CD4-positive, alpha-beta T cell treated with Interferon gamma for 1 hour (primary cell): ENCODE measurements around the gene RIPOR3.
"Not testable (repeated sequence)": the region's sequence is repeated elsewhere in the genome, so short reads cannot be mapped to it uniquely, and the experiment has no call there.

Source experiments
- DNase-seq: peaks from one replicate; pipeline ENCODE4 v3.0.0-alpha.2; 2020

RIPOR3 gene

DNA sequence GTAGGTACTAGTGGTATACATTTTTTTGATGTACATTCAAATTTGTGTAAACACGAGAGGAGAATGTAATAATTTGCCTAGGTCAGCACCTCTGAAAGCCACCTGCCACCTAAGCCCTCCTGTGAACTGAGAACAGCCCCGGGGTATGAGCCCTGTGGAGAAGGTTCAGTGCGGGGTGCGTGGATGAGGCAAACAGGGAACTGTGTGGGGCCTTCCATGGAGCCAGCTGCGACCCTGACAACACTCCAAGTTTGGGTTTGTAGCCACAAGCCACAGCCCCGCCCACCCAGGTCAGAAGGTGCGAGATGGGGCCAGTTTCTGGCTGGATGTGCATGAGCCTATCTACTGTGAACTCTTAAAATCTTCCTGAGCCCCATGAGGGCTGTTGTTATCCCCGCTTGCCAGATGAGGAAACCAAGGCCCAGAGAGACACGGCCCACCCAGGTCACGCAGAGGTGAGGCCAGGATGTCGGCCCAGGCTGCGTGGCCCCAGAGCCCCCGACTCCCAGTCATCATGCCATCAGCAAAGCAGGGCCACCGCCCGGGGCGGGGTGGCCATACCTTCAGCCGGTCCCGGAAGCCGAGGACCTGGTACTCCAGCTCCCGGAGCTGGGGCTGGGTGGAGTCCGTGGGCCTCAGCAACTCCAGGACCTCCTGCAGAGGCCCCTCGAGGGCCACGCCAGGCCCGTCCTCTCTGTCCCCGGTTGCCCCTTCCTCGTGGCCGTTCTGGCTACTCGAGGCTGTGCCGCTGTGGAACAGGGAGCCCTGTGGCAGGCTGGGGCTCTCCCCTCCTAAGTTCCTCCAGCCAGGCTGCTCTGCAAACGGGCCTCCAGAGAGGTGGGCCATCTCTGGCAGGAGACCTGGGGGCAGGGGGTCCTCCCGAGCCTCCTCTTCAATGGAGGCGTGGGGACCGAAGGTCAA is 89.6 kb downstream of the RIPOR3 start:
- DNase-seq = no peak

- DNase-seq = no peak
These were observed 91.0 kb downstream of the RIPOR3 start for GRCh38 chr20:50600281-50600895.

- not testable (repeated sequence) for DNase-seq
These were observed 92.6 kb downstream of the RIPOR3 start for GRCh38 chr20:50598768-50599167.

DNA sequence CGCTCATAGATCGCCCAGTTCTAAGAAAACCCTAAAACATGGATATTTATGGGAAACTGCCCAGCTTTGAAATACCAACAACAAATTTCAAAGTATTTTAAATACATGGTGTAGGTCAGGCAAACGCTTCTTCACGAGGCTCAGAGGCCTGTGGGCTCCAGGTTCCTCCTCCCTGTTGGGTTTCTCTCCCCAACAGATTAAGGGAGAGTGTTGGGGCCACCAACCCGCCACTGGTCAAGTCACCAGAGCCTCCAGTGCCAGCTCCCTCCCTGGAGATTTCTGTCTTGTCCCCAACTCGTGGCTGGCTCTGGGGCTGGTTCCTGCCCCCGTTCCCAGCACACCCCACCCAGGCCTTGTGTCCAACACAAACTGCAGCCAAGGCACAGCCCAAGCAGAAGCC is 93.3 kb downstream of the RIPOR3 start:
- DNase-seq = no peak

DNA sequence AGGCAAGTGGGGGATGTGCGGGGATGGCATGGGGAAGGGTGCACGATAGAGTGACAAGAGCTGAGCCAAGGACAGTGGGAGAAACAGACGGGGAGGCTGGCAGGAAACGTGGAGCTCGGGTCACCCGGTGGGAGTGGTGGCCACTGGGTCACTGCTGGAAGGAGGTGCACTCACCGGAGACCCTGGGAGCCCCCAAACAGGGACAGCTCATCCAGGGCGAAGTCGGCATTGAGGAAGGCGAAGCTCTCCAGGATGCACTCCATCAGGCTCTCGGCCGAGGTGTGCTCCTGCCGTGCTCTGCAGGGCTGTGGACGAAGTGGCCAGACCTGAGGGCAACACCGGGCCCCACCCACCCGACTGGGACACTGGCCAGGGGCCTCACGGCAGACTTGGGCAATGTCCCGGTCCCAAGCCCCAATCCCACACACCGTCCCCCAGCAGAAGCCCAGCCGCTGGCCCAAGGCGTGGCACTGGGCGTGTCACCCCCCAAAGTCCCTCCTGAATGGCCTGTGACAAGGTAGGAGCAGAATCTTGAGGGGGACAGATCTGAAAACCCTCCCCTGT is 93.9 kb downstream of the RIPOR3 start:
- no peak for DNase-seq

DNA sequence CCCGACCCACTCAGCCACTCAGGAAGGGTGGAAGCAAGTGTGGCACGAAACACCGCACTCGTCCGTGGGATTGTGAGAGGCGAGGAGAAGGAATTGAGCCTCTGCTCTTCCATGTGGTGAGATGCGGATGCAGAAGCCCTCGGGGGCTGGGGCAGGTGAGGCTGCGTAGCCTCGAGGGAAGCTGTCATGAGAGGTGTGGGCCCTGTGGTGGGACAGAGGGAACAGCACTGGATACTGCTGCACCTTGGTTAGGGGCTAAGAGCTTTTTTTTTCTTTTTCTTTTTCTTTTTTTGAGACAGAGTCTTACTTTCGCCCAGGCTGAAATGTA is 94.7 kb downstream of the RIPOR3 start:
- DNase-seq = no peak

DNA sequence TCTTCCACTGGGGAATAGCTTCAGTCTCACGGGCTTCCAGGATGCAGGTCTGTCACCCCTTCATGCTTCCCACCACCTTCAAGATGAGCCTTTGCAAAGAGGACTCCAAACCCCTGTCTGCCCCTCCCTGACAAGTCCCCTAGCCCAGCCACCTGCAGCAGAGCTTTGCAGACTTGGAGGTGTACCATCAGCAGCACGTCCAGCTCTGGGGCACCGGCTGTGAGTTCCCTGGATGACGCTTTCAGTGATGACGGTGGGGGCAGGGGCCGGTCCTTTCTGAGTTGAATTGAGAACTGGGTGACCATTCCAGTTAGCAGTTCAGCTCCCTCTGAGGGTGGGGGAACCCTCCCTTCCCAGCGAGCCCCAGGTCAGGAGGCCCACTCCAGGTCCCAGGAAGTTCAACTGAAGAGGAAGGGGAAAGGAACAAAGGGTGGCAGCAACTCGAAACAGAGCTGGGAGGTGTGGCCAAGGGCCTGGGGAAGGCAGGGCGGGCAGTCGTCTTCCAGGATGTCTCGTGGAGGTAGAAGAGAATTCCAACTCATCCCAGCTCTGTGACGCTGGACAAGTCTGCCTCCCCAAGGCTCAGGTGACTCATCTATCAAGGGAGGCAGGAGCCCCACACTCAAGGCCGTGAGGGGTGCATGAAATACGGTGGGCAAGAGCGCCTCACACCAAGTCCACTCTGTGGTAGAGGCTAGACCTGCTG is 95.2 kb downstream of the RIPOR3 start:
- no peak for DNase-seq

GRCh38 chr20:50595433-50595895 is 95.9 kb downstream of the RIPOR3 start:
- DNase-seq = no peak

DNA sequence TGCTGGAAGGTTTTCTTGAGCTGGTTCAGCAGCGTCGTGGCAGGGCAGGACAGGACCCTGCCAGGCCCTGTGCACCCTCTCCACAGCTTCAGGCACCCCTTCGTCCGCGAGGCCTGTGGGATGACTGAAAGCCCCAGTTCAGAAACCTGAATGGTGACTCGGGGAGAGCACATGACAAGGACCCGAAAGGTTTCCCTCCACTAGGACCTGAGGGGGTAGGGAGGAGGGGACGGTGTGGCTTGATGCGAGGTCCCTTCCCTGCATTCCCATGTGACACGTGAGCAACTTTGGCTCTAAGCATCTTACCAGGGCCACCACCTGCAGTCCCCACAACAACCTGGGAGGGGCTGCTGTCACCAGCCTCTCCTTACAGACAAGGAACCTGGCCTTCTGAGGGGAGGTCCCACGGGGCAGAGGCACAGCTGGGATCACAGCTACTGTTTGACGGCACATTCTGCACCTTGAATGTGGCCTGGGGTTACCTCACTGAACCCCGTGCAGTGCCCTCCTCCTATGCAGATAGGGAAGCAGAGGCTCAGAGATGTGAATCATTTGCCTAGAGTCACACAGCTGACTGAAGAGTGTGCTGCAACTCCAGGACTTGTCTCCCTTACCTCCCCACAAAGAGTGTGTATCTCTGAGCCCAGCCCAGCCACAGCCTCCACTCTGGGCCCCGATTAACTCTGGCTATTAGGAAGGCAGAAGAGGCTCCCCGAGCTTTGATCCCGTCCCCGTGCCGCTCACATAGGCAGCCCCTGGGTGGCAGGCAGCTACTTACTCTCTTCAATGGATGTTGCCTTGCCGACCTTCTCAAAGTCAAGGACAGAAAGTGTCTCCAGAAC is 96.5 kb downstream of the RIPOR3 start:
- DNase-seq = no peak

DNA sequence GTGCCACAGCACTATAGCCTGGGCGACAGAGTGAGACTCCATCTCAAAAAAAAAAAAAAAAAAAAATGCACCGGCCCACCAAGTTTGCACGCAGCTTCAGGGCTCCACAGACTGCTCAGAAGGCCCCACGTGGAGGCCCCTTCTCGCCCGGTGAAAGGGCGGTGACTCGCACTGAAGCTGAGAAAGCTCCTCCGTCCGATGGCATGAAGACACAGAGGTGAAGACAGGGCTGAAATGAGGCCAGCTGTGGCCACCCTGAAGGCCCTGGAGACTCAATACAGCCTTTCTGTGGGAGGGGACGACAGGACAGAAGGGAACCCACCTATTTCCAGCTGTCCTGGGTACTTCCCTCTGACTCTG is 97.1 kb downstream of the RIPOR3 start:
- DNase-seq = no peak

GRCh38 chr20:50593005-50593335 is 98.4 kb downstream of the RIPOR3 start:
- no peak for DNase-seq

DNA sequence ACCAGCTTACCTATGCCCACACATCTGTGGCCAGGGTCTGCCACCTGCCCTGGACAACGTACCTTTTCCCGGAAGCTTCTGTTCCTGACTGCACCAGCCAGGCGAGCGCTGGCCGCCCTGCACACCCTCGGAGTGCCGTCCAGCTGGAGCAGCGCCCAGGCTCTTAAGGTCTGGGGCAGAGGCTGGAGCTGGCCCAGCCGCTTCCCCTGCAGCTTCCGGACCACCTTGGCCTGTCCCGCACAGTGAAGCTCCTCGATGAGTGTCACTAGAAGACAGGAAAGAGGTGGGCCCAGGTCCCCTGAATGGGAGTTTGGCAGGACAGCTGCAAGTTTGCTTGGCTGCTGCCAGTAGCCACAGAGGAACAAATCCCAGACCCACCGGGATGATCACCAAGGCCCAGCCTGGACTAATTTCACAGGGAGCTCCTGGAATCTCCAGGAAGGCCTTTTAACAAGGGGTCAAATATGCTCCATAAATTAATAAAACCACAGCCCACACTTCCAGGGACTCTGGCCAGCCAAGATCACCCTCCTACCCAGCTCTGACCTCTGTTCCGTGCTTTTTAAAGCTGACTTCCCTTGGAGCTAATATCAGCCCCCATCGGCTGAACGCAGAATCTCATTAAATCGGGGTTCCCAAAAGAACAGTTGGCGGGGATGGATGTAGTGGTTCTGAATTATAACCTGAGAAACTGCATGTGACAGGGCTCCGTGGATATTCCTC is 98.9 kb downstream of the RIPOR3 start:
- no peak for DNase-seq

DNA sequence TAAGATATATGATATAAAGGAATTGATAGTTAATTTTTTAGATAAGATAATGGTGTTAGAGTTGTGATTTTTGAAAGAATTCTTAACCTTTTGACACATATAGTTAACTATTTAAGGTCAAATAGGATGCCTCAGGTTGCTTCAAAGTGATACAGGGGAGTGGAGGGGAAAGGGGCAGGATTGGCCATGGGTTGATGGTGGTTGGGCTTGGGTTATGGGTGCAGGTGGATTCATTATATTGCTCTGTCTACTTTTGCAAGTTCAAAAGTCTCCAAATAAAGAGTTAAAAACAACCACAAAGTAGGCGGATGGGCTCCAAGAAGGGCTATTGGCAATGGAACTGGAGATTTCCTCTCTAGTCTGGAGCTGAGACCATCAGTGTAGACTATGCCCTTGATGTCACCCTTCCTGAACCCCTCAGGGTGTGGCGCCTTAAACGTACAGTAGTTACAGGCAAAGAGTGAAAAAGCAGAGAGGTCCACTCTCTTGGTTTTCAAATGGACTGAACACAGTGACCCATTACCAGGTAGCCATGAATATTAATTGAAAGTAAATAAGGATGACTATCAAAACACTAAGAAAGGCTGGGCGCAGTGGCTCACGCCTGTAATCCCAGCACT is 100.0 kb downstream of the RIPOR3 start:
- no peak for DNase-seq

DNA sequence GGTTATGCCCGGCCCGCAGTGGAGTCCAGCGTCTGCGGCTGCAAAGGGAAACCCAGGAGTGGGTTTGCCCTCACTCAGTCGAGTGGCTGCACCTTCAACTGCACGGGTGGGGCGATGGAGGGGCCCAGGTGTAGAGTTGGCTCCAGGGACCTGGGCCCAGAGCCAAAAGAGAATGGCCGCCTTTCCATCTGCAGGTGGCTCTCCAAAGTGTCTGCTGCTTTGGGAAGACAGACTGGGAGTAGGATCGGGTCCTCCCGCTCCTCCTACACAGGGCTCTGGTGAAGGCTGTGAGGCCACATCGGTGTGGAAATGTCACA is 101.0 kb downstream of the RIPOR3 start:
- DNase-seq = no peak

DNA sequence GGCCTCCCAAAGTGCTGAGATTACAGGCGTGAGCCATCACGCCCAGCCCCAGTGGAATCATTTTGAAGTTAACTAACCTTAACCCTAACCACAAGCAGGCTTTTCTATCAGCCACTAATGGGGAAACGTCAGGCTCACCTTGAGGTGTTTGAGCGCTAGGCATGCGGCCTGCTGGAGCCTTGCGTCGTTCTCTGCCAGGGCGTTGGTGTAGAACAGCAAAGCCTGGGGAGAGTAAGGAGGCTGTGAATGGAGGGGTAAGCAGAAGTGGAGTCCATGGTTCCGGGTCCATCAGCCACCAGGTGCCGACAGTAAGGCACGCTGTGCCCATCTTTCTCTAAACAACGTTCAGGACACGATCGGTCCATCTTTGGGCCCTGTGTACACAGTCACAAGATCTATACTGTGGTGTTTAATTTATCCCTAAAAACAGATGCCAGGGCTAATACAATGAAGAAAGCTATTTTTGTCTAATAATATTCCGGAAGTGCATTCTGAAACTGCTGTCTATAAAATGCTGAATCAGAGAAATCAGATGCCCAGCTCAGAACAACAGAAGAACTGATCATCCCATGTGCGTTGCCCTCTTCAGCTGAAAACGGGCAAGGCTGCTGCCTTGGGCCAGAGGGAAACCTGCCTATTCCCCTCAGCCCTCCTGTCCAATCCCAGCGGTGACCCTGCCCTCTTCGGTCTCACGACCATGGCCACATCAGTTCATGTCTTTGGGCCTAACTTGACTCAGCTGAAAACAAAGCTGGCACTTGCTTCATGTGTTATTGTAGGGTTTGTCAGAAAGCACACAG is 101.6 kb downstream of the RIPOR3 start:
- DNase-seq = no peak

GRCh38 chr20:50588034-50588736 is 103.2 kb downstream of the RIPOR3 start:
- peak; percentile 47 for DNase-seq

DNA sequence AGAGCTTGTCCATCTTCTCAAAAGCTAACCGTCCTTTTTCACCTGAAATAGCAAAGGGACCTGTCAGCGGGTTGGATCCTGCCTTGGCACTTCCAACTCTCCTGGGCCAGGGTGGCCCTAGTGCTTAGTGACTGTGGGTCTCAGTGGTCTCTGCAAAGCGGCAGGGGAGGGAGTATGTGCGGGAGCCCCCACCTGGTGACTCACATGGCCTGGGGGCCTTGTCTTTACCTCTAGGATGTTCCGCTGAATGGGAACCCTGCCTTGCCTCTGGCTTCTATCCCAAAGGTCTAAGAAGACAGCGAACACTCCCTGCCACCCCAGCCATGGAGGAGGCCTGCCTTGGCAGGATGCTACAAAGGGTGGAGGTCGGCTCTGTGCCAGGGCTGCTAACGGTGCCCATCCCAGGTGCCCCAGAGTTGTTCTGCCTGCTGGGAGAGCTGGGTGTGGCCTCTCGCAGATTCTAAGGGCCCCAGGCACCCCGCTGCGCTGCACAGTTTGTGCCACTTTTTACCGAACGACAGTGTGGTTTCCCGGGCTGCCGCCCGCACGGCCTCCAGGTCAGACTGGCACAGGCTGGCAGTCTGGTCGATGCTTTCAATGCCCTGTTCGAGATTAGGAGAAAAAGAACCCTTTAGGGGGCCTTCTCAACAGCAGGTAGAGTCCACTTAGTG is 103.9 kb downstream of the RIPOR3 start:
- DNase-seq = no peak

GRCh38 chr20:50586531-50587232 is 104.7 kb downstream of the RIPOR3 start:
- no peak for DNase-seq

- no peak for DNase-seq
These were observed 105.7 kb downstream of the RIPOR3 start for GRCh38 chr20:50585678-50586077.
